ENCODE measurements around the gene TMEM215. TPM values are rescaled to one million over a fixed set of nuclear protein-coding genes. Genes with fewer than 3 reads are reported as not detected.

TMEM215 gene
- total RNA-seq (not detected in 2 replicates), polyA plus RNA-seq (not detected in 2 replicates)

GRCh38 chr9:32783168-32783891 is at the start of gene TMEM215:
Gene TMEM215, plus strand, starts transcription at chr9:32783540. Its CDS starts 644 bp downstream, at chr9:32784184.
- Histone ChIP-seq H3K4me3 (peak within 1 kb of the TSS; percentile 23), H3K27ac (no peak within 1 kb of the TSS), H3K27me3 (peaks cover 94% of the 10 kb centered on the region), H3K4me1 (ENCODE audit: low read depth) (no peaks in the 10 kb centered on the region), H3K36me3 (no peaks in the 10 kb centered on the region), H3K9me3 (ENCODE audit: low read depth) (no peaks in the 10 kb centered on the region)
- peak; percentile 3 to 46 for DNase-seq (ENCODE audit: low read depth in 1 of 2, low spot score in 1 of 2)
- no peak for TF ChIP-seq CTCF (IDR thresholded peaks at IDR 0.05; ENCODE audit: low read depth, low read length)

GRCh38 chr9:32735476-32735875 is 47.9 kb upstream of the TMEM215 start:
- no peak for TF ChIP-seq CTCF (IDR thresholded peaks at IDR 0.05; ENCODE audit: low read depth, low read length)
- H3K9me3 ChIP-seq (ENCODE audit: low read depth) = no peaks in the 10 kb centered on the region
- H3K36me3 ChIP-seq = no peaks in the 10 kb centered on the region
- no peaks in the 10 kb centered on the region for H3K27me3 ChIP-seq
- H3K4me1 ChIP-seq (ENCODE audit: low read depth) = no peaks in the 10 kb centered on the region
- H3K4me3 ChIP-seq = no peak overlapping the region
- H3K27ac ChIP-seq = no peak overlapping the region
- no peak for DNase-seq (ENCODE audit: low read depth in 1 of 2, low spot score in 1 of 2)

GRCh38 chr9:32737378-32737777 is 46.0 kb upstream of the TMEM215 start:
- H3K9me3 ChIP-seq (ENCODE audit: low read depth) = no peaks in the 10 kb centered on the region
- TF ChIP-seq CTCF (IDR thresholded peaks at IDR 0.05; ENCODE audit: low read depth, low read length) = no peak
- no peak overlapping the region for H3K27ac ChIP-seq
- H3K4me3 ChIP-seq = no peak overlapping the region
- H3K27me3 ChIP-seq = no peaks in the 10 kb centered on the region
- no peaks in the 10 kb centered on the region for H3K36me3 ChIP-seq
- H3K4me1 ChIP-seq (ENCODE audit: low read depth) = no peaks in the 10 kb centered on the region
- no peak for DNase-seq (ENCODE audit: low read depth in 1 of 2, low spot score in 1 of 2)

- no peak for DNase-seq (ENCODE audit: low read depth in 1 of 2, low spot score in 1 of 2)
- Histone ChIP-seq H3K4me1 (ENCODE audit: low read depth) (no peaks in the 10 kb centered on the region), H3K27me3 (no peaks in the 10 kb centered on the region), H3K9me3 (ENCODE audit: low read depth) (no peaks in the 10 kb centered on the region), H3K4me3 (no peak overlapping the region), H3K27ac (no peak overlapping the region), H3K36me3 (no peaks in the 10 kb centered on the region)
- TF ChIP-seq CTCF (IDR thresholded peaks at IDR 0.05; ENCODE audit: low read depth, low read length) = no peak
Measured at GRCh38 chr9:32738501-32739172, 44.7 kb upstream of the TMEM215 start.

- Histone ChIP-seq H3K36me3 (no peaks in the 10 kb centered on the region), H3K4me1 (ENCODE audit: low read depth) (no peaks in the 10 kb centered on the region), H3K27ac (no peak overlapping the region), H3K27me3 (no peaks in the 10 kb centered on the region), H3K4me3 (no peak overlapping the region), H3K9me3 (ENCODE audit: low read depth) (no peaks in the 10 kb centered on the region)
- peak in 1 of 2 donors; percentile 31 for DNase-seq (ENCODE audit: low read depth in 1 of 2, low spot score in 1 of 2)
- no peak for TF ChIP-seq CTCF (IDR thresholded peaks at IDR 0.05; ENCODE audit: low read depth, low read length)
Measured at GRCh38 chr9:32741706-32742105, 41.6 kb upstream of the TMEM215 start.
